BJ (cell line): ENCODE data around the gene MRPS16. TPM values are rescaled to one million over a fixed set of nuclear protein-coding genes. Genes with fewer than 3 reads are reported as not detected.

Experiments used
- CTCF ChIA-PET: fragments of 350-600 bp; formaldehyde crosslinking; extraction: SDS; loops from one replicate; lab custom pipeline; 2021; ENCODE audit warnings: antibody characterized with exemption, inconsistent platforms; lab: Yijun Ruan, JAX
- POLR2A ChIA-PET: fragments of 300-600 bp; sonication (Branson Sonifier 250); formaldehyde crosslinking; extraction: SDS; loops from one replicate; lab custom pipeline; 2021; ENCODE audit warnings: antibody characterized with exemption; lab: Charles Lee
- DNase-seq: peaks from one replicate; pipeline ENCODE4 v3.0.0-alpha.2; 2011; ENCODE audit warnings: low read depth
- H3K27me3 ChIP-seq: 2 replicates; pipeline ENCODE4 v1.6.0; 2011; ENCODE audit warnings: low read length; ENCODE audit not compliant: control insufficient read depth, insufficient read depth
- H3K36me3 ChIP-seq: 2 replicates; pipeline ENCODE4 v1.5.1; 2011; ENCODE audit warnings: low read length; ENCODE audit not compliant: control insufficient read depth, insufficient read depth
- H3K4me3 ChIP-seq: 2 replicates; pipeline ENCODE4 v1.5.1; 2011; ENCODE audit warnings: low read depth, mild to moderate bottlenecking, control low read depth, low read length
- CTCF ChIP-seq: IDR thresholded peaks from 2 replicates; pipeline ENCODE4 v1.5.1; 2011; ENCODE audit warnings: low read depth, mild to moderate bottlenecking, control low read depth, inconsistent platforms, low read length, moderate library complexity; ENCODE audit not compliant: insufficient read depth
- polyA plus RNA-seq: library from polyadenylated mRNA; depleted of rRNA; stranded (reverse); fragments of >200 nt; gene quantifications from 2 replicates; pipeline ENCODE4 v1.2.3, GENCODE V29; 2011

The MRPS16 gene
- polyA plus RNA-seq, 1 experiment, result 87.9 TPM

DNA sequence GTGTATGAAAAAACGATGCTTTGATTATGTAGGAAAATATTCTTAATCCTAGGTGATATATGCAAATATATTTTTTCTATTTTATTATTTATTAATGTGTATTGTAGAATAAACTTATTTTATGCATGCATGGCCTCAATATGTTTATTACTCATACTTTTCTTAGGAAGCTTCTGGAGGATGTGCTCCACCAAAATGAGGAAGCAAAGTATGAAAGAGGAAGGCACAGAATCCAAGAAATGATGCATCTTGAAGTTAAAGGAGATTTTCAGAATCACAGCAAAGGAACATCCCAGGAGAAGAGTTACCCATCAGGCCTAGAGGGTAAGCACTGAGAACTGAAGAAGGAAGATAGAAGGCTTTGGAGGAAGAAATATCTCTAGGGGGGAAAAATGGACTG, 35.0 kb upstream of the MRPS16 start:
- ChIA-PET CTCF (no interaction called here), POLR2A (no interaction called here)
- Histone ChIP-seq H3K36me3 (no peaks in the 10 kb centered on the region), H3K4me3 (no peak overlapping the region), H3K27me3 (no peaks in the 10 kb centered on the region)
- no peak for DNase-seq
- no peak for TF ChIP-seq CTCF

DNA sequence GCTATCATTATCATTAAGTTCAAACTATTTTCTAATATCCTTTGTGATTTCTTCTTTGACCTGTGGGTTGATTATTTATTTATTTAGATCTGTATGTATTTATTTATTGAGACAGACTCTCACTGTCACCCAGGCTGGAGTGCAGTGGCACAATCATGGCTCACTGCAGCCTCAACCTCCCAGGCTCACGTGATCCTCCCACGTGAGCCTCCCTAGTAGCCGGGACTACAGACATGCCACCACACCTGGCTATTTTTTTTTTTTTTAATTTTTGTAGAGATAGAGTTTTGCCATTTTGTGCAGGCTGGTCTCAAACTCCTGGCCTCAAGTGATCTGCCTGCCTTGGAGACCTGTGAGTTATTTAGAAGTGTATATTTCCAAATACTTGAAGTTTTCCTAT, 28.7 kb upstream of the MRPS16 start:
- ChIA-PET CTCF (no interaction called here), POLR2A (interaction anchor here (0.6 kb wide), 1 partner anchor 16 kb away, joined by 3 read pairs; no protein-coding TSS in a partner anchor)
- H3K36me3 ChIP-seq, result no peaks in the 10 kb centered on the region

DNA sequence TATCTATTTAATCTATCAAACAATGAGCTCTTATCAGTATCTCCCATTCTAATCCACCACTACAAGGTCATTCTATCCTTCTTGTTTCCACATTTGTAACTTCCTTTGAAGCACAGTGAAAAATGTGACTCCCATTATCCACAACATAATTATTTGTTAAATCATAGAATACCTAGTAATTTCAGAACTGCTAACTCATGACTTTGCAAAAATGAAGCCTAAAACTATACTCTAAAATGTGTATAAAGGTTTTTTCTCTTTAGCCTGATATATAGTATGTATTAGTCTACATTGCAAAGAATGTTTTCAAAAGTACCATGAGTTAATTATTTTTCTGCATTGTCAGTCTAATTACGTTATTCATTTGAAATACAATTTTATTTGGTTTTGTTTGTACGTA, 12.0 kb upstream of the MRPS16 start:
- CTCF ChIA-PET, result interaction anchor here (1.0 to 2.8 kb wide), 12 partner anchors 8 to 379 kb away, joined by 3 to 13 read pairs (median 5); partner anchors contain the start of genes CFAP70 and DNAJC9
- peaks cover 4% of the 10 kb centered on the region for H3K27me3 ChIP-seq
- DNase-seq, result no peak
- H3K4me3 ChIP-seq, result no peak overlapping the region
- no peaks in the 10 kb centered on the region for H3K36me3 ChIP-seq
- TF ChIP-seq CTCF, result no peak
- POLR2A ChIA-PET, result interaction anchor here (0.5 kb wide), 1 partner anchor 326 kb away, joined by 3 read pairs; no protein-coding TSS in a partner anchor

More for the DNA sequence above, 28.7 kb upstream of the MRPS16 start:
- DNase-seq, result no peak
- TF ChIP-seq CTCF, result no peak
- no peak overlapping the region for H3K4me3 ChIP-seq
- peaks cover 3% of the 10 kb centered on the region; the same call in 1 of the 2 replicates for H3K27me3 ChIP-seq

GRCh38 chr10:73263693-73264347, 11.4 kb upstream of the MRPS16 start:
- H3K4me3 ChIP-seq, result no peak overlapping the region
- ChIA-PET CTCF (interaction anchor here (0.6 to 2.8 kb wide), 14 partner anchors 9 to 884 kb away, joined by 3 to 13 read pairs (median 5); partner anchors contain the start of genes CFAP70 and DNAJC9), POLR2A (interaction anchor here (0.5 kb wide), 1 partner anchor 327 kb away, joined by 3 read pairs; no protein-coding TSS in a partner anchor)
- TF ChIP-seq CTCF, result peak; percentile 56
- no peaks in the 10 kb centered on the region for H3K36me3 ChIP-seq
- H3K27me3 ChIP-seq, result peaks cover 3% of the 10 kb centered on the region
- DNase-seq, result no peak

DNA sequence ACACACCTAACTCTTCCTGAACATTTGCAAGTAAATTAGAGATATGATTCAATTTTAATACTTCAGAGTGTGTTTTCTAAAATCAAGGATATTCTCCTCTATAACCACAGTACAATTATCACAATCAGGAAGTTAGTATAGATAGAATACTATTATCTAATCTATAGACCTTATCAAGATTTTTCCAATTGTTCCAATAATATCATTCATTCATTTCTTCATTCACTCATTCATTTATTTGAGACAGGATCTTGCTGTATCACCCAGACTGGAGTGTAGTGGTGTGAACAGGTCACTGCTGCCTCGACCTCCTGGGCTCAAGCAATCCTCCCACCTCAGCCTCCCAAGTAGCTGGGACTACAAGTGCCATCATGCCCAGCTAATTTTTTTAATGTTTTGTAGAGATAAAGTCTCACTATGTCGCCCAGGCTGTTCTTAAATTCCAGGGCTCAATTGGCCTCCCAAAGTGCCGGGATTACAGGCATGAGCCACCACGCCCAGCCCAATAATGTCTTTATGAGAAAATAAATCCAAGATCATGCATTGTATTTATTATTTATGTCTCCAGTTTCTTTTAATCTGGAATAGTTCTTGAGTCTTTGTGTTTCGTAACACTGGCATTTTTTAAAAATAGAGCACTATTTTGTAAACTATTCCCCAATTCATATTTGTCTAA, 10.6 kb upstream of the MRPS16 start:
- no peak for DNase-seq
- CTCF ChIA-PET, result interaction anchor here (0.6 to 2.8 kb wide), 11 partner anchors 9 to 885 kb away, joined by 3 to 13 read pairs (median 5); partner anchors contain the start of gene DNAJC9
- H3K36me3 ChIP-seq, result no peaks in the 10 kb centered on the region
- peaks cover 3% of the 10 kb centered on the region for H3K27me3 ChIP-seq
- TF ChIP-seq CTCF, result no peak
- POLR2A ChIA-PET, result no interaction called here
- H3K4me3 ChIP-seq, result no peak overlapping the region
